ENCODE measurements around the gene MOGAT1.

The MOGAT1 gene

GRCh38 chr2:222641336-222641735 is 30.1 kb upstream of the MOGAT1 start:
- TF ChIP-seq CTCF (IDR thresholded peaks at IDR 0.05; ENCODE audit: low read depth, low read length) = no peak
- H3K4me3 ChIP-seq (ENCODE audit: low read depth, low read length) = no peak overlapping the region

DNA sequence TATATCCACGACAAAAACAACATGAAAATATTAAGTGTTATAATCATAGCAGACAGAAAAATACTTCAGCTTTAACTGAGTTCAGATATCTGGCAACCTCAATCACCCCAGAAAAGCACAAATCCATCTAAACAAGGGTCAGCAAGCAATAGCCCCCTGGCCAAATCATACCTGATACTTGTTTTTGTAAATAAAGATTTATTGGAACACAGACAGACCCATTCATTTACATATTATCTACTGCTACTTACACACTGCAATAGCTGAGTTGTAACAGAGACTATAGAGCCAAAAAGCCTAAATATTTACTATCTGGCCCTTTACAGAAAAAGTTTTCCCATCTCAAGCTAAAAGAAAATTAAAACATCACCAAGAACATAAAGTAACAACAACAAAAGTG is 28.3 kb upstream of the MOGAT1 start:
- no peak overlapping the region for H3K4me3 ChIP-seq (ENCODE audit: low read depth, low read length)
- no peak for TF ChIP-seq CTCF (IDR thresholded peaks at IDR 0.05; ENCODE audit: low read depth, low read length)

- TF ChIP-seq CTCF (IDR thresholded peaks at IDR 0.05; ENCODE audit: low read depth, low read length) = no peak
- no peak overlapping the region for H3K4me3 ChIP-seq (ENCODE audit: low read depth, low read length)
These were observed 25.4 kb upstream of the MOGAT1 start for GRCh38 chr2:222646008-222646407.

DNA sequence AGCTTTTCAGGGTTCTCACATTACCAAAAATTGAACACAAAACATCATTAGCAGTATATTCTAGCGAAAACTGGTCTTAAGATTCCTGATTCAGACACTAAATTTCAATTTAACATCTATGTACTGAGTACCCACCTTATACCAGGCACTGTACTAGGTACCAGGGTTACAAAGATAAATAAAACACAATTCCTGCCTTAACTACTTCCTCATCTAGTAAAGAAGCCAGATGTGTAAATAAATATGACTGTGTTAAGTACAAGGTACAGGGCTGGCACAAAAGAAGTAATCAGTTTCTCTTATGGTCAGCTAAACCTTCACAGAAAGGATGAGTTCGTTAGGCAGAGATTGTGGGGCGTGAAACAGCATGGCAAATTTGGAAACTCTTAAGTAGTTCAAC is 21.7 kb upstream of the MOGAT1 start:
- H3K4me3 ChIP-seq (ENCODE audit: low read depth, low read length) = no peak overlapping the region
- no peak for TF ChIP-seq CTCF (IDR thresholded peaks at IDR 0.05; ENCODE audit: low read depth, low read length)

DNA sequence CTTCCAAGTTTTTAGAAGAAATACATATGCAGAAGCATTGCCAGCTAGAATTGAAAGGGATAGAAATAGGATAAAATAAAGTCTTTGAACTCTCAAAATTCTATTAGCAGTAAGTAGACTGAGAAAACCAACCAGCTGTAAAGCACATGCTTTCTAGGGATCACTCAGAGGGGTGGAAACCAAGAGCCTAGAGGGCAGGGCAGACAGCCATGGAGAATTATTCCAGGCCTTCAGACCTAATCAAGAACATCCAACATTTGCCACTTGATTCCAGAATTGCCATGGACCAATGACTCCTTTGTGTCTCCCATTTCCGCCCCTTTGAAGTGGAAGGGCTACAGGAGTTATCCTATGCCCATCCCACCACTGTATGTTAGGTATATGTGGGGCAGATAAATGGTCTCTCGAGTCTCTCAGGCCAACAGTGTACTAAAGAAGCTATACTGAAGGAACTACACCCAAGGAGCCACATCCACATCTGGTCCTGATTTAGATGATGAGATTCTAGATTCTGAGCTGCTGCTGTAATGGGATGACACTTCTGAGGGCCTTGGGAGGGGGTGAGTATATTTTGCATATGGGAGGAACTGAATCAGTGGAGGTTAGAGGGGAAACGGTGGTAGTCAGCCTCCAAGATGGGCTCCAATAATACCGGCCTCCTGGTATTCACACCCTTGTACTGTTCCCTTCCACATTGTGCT is 19.6 kb upstream of the MOGAT1 start:
- H3K4me3 ChIP-seq (ENCODE audit: low read depth, low read length) = no peak overlapping the region
- no peak for TF ChIP-seq CTCF (IDR thresholded peaks at IDR 0.05; ENCODE audit: low read depth, low read length)

GRCh38 chr2:222652491-222653255 is 18.8 kb upstream of the MOGAT1 start:
- no peak for TF ChIP-seq CTCF (IDR thresholded peaks at IDR 0.05; ENCODE audit: low read depth, low read length)
- H3K4me3 ChIP-seq (ENCODE audit: low read depth, low read length) = no peak overlapping the region

DNA sequence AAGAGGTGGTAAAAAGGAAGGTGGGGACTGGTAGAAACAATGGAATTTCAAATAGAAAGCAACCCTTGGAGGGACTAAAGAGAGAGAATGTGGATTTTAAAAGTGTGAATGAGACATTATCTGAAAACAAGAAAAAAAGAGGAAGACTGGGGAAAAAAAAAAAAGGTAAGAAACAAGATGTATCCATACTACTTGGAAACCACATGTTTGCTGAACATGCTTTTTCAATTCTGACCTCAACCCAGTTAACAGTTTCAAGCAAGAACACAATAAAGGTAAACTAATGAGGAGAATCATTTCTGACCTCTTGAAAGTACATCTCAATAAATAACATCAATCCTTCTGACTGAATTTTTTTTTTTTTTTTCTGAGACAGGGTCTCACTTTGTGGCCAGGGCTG is 18.2 kb upstream of the MOGAT1 start:
- TF ChIP-seq CTCF (IDR thresholded peaks at IDR 0.05; ENCODE audit: low read depth, low read length) = no peak
- no peak overlapping the region for H3K4me3 ChIP-seq (ENCODE audit: low read depth, low read length)
